ENCODE results near the gene ADCY7.

DNA sequence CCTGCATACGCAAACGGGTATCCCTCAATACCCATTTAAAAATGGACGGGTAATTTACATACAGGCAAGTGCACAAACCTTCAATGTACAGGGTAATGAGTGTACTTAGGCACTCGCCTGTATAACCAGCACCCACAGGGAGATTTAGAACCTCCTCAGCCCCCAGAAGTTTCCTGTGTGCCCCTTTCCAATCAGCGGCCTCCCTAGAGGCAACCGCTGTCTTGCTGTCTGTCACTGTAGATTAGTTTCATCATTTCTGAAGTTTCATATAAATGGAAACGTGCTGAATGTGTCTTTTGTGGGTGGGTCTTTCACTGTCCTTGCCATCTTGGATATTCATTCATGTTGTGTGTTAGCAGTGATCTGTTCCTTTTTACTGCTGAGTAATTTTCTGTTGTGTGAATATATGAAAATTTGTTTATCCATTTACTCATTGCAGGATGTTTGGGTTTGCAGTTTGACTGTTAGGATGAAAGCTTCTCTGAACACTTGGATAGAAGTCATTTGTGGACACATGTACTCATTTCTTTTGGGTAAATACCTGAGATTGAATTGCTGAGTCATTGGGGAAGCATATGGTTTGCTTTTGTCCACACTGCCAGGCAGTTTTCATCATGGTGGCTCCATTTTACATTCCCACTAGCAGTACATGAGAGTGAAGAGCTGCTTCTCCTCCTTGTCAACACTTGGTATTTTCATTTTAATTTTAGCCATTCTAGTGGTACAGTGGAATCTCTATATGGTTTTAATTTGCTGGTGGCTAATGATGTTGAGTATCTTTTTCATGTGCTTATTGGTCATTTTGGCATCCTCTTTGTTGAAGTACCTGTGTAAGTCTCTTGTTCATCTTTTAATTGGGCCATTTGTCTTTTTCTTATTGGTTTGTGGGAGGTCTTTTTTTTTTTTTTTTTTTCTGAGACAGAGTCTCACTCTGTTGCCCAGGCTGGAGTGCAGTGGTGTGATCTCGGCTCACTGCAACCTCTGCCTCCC is 2.1 kb upstream of the ADCY7 start:
- TF ChIP-seq, protein P1, sequence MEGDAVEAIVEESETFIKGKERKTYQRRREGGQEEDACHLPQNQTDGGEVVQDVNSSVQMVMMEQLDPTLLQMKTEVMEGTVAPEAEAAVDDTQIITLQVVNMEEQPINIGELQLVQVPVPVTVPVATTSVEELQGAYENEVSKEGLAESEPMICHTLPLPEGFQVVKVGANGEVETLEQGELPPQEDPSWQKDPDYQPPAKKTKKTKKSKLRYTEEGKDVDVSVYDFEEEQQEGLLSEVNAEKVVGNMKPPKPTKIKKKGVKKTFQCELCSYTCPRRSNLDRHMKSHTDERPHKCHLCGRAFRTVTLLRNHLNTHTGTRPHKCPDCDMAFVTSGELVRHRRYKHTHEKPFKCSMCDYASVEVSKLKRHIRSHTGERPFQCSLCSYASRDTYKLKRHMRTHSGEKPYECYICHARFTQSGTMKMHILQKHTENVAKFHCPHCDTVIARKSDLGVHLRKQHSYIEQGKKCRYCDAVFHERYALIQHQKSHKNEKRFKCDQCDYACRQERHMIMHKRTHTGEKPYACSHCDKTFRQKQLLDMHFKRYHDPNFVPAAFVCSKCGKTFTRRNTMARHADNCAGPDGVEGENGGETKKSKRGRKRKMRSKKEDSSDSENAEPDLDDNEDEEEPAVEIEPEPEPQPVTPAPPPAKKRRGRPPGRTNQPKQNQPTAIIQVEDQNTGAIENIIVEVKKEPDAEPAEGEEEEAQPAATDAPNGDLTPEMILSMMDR (conservative IDR thresholded peaks at IDR 0.05) = no peak
- TF ChIP-seq ZFX (IDR thresholded peaks at IDR 0.05) = no peak

All from C4-2B (cell line).